Right cardiac atrium (tissue), 5 donors: ENCODE results near the gene CAPG. TPM values are rescaled to one million over a fixed set of nuclear protein-coding genes. Genes with fewer than 3 reads are reported as not detected.
A peak's percentile ranks its signal among the peaks of the same experiment; 100 is the strongest.

ENCODE experiments used
- ATAC-seq, 2 donors: fragments of 200-7000 bp; cut with Tn5 transposase; one replicate each; pipeline versions ENCODE4 v1.8.0 to v1.9.1; 2020; ENCODE audit warnings: moderate library complexity in 2 of 2, mild to moderate bottlenecking in 1 of 2
- DNase-seq, 3 donors: peaks; one replicate each; pipeline ENCODE4 v3.0.0-alpha.2; 2020
- H3K27ac ChIP-seq: one replicate; pipeline ENCODE4 v1.5.1; 2013; ENCODE audit warnings: mild to moderate bottlenecking, low read length, control low read depth, moderate library complexity
- H3K27me3 ChIP-seq: one replicate; pipeline ENCODE4 v1.6.1; 2013; ENCODE audit not compliant: control insufficient read depth, insufficient read depth
- H3K4me1 ChIP-seq: one replicate; pipeline ENCODE4 v1.6.1; 2013; ENCODE audit warnings: low read length; ENCODE audit not compliant: control insufficient read depth, insufficient read depth
- H3K4me3 ChIP-seq: one replicate; pipeline ENCODE4 v1.5.1; 2013; ENCODE audit warnings: low read length, control low read depth
- H3K9me3 ChIP-seq: one replicate; pipeline ENCODE4 v1.6.1; 2013; ENCODE audit warnings: low read length; ENCODE audit not compliant: control insufficient read depth
- WGBS: extraction: QIAGEN DNeasy Blood & Tissue Kit; methylation state at CpG from one replicate; pipeline ENCODE4 v1.1.7; 2013; 5-methylcytosine and 5-hydroxymethylcytosine counted together
- intact Hi-C, 4 donors: fragments of 100-400 bp; cut with DNase I; formaldehyde crosslinking; loops; one replicate each; pipeline versions ENCODE4 v1.11.0 to v1.14.0; 2022 to 2023
- polyA plus RNA-seq: library from polyadenylated mRNA; stranded (reverse); fragments of 200-250 nt; gene quantifications from one replicate; pipeline ENCODE4 v1.2.3, GENCODE V29; 2013
- total RNA-seq, 4 donors: library from RNA; stranded (reverse); fragmentation: NEBNext Ultra II Directional; extraction: Animal tissue kit (Norgen Biotek cat#: 25700); gene quantifications; one replicate each; pipeline ENCODE4 v1.2.1, GENCODE V29; 2021
- donor health status: healthy with polysubstance abuse.
- donor health status: DM: no; HTN: yes; CAD: no.
- donor health status: DM: no; HTN: no; CAD: no.
- donor health status: DM: no; HTN: yes; CAD: no; lungs with severe emphysema.
- donor health status: DM: yes; HTN: yes; CAD: no.

The CAPG gene
- total and polyA plus RNA-seq, 5 donors: 6.8 to 15.6 (median 13.2) TPM

DNA sequence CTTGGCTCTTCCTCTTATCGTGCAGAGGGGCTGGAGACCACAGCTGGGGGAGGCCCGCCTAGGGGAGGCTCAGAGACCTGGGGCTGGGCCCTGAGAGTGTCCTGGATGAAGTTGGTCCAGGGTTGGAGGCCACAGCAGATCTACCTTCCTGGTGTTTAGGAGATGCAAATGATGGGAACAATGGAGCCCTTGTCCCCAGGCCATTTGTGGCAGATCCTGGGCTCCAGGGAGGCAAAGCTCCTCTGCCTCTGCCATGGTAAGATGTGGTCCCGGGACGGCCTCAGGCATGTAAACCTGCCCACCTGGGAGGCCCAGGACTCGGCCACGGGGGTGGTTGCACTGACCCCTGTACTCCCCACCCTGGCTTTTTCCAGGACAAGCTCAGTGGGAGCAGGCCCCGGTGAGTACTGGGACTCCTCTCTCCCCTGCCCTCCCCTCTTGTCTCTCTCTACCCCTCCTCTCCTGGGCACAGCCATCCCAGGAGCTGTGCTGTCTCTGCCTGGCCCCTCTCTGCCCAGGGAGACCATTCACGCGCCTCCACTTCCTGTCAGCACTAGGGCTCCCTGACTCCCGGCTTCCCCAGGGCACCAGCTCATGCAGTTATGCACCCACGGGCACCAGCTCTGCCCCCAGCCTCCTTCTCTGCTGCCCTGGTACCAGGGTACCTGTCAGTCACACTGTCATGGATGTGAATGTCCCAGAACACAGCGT, 19.2 kb upstream of the CAPG start:
- Histone ChIP-seq H3K27me3 (no peaks in the 10 kb centered on the region), H3K4me1 (peaks cover 6% of the 10 kb centered on the region), H3K4me3 (no peak overlapping the region), H3K9me3 (no peaks in the 10 kb centered on the region), H3K27ac (no peak overlapping the region)
- DNase-seq: peak in 1 of 3 donors; percentile 25
- no peak for ATAC-seq
- WGBS: 81% methylated on average over 12 of the region's 12 CpGs
- intact Hi-C loops: no loop called here

DNA sequence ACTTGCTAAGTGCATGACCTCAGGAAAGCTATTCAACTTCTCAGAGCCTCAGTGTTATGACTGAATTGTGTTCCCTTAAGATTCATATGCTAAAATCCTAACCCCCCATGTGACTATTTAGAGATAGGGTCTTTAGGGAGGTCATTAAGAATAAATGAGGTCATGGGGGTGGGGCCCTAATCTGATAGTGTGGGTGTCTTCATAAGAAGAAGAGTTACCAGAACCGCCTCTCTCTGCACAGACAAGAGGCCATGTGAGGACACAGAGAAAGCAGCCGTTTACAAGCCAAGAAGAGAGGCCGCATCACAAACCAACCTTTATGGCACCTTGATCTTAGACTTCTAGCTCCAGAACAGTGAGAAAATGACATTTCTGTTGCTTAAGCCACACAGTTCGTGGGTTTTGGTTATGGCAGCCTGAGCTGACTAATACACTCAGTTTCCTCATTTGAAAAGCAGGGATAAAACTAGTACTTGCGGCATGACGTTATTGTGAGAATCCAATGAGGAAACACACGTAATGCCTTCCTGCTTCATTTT, 18.2 kb upstream of the CAPG start:
- intact Hi-C loops: no loop called here
- WGBS: 72% methylated on average over 7 of the region's 7 CpGs
- Histone ChIP-seq H3K4me1 (peaks cover under 1% of the 10 kb centered on the region), H3K27ac (no peak overlapping the region), H3K9me3 (no peaks in the 10 kb centered on the region), H3K4me3 (no peak overlapping the region), H3K27me3 (no peaks in the 10 kb centered on the region)
- no peak for ATAC-seq
- no peak for DNase-seq

DNA sequence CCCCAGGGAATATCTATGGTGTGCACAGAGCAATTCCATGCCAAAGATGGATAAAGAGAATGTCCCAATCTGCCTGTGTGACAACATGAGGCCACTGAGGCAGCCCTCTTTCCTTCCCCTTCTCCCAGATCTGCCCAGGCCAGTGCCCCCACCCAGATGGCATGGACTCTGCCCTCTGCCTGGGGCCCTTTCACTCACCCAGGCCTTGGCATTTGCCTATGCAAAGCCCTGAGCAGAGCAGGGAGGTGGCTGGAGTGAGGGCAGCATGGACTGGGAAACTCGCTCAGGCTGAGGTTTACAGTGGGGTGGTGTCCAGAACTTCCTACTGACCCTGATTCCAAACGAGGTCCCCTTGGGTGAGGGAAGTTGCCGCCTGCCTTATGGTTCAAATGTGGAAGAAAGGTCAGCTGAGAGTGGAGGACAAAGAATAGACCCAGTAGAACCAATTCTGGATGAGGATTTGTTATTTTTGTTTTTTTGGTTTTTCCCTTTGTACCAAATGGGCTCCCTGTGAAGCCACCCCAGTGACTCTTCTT, 17.2 kb upstream of the CAPG start:
- ATAC-seq: peak in 1 of 2 donors; percentile 6
- Histone ChIP-seq H3K4me3 (no peak overlapping the region), H3K27me3 (no peaks in the 10 kb centered on the region), H3K4me1 (no peaks in the 10 kb centered on the region), H3K27ac (no peak overlapping the region), H3K9me3 (no peaks in the 10 kb centered on the region)
- 69% methylated on average over 3 of the region's 3 CpGs for WGBS
- DNase-seq: peak in 1 of 3 donors; percentile 22
- intact Hi-C loops: no loop called here

DNA sequence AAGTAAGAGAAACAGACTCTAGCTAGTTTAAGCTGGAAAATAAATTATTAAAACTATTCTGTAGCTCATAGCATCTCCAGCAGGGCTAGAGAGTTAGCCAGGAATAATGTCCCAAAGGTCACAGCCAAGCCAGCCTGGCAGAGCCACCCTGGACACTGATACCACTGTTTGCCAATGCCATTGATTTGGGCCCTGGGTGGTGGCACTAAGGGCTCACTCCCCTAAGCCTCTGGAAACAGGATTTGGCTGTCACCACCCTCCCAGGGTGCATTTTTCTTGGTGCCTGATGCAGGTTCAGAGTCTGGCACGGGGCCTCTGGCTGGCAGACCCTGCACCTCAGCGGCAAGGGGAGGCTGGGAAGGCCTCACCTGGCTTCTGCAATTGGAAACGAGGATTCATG, 15.4 kb upstream of the CAPG start:
- no peaks in the 10 kb centered on the region for H3K4me1 ChIP-seq
- H3K4me3 ChIP-seq: no peak overlapping the region
- H3K27me3 ChIP-seq: no peaks in the 10 kb centered on the region
- no peak for ATAC-seq
- H3K27ac ChIP-seq: no peak overlapping the region
- peak in 1 of 3 donors; percentile 21 for DNase-seq
- 93% methylated on average over 3 of the region's 3 CpGs for WGBS
- no peaks in the 10 kb centered on the region for H3K9me3 ChIP-seq
- intact Hi-C loops: no loop called here

DNA sequence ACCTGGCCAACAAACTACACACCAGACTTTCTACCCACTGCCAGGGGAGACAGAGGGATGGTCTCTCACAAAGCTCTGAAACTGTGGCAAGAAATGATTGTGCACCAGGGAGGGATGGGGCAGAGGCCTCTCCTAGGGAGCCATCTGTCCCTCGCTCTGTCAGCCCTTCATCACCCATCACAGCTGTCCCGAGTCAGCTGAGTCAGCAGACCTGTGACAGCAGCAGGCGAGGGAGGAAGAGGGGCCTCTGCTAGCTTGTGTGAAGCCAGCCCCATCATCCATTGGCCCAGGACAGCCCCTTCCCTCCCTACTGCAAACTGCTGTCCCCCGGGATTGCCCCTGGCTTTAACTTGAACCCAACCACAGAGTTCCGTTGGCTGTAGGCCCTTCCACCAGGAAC, 13.4 kb upstream of the CAPG start:
- WGBS: 60% methylated on average over 5 of the region's 5 CpGs
- H3K27ac ChIP-seq: no peak overlapping the region
- H3K27me3 ChIP-seq: no peaks in the 10 kb centered on the region
- H3K9me3 ChIP-seq: no peaks in the 10 kb centered on the region
- DNase-seq: peak in 1 of 3 donors; percentile 37
- H3K4me3 ChIP-seq: no peak overlapping the region
- no peak for ATAC-seq
- H3K4me1 ChIP-seq: no peaks in the 10 kb centered on the region
- intact Hi-C loops: no loop called here

DNA sequence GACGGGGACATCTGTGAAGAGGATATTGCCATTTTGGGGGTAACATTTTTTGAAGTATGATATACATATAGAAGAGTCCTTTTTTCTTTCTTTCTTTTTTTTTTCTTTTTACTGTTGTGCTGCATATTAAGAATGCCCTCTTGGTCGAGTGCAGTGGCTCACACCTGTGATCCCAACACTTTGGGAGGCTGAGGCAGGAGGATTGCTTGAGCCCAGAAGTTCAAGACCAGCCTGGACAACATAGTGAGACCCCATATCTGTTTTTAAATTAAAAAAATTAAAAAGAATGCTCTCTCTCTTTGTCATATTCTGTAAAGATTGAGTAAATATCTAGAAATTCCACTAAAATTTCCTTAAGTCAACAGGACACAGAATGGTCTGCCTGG, 11.9 kb upstream of the CAPG start:
- intact Hi-C loops: no loop called here
- 91% methylated on average over 2 of the region's 2 CpGs for WGBS
- no peak overlapping the region for H3K27ac ChIP-seq
- no peaks in the 10 kb centered on the region for H3K9me3 ChIP-seq
- DNase-seq: no peak
- no peak overlapping the region for H3K4me3 ChIP-seq
- ATAC-seq: no peak
- H3K4me1 ChIP-seq: no peaks in the 10 kb centered on the region
- no peaks in the 10 kb centered on the region for H3K27me3 ChIP-seq

DNA sequence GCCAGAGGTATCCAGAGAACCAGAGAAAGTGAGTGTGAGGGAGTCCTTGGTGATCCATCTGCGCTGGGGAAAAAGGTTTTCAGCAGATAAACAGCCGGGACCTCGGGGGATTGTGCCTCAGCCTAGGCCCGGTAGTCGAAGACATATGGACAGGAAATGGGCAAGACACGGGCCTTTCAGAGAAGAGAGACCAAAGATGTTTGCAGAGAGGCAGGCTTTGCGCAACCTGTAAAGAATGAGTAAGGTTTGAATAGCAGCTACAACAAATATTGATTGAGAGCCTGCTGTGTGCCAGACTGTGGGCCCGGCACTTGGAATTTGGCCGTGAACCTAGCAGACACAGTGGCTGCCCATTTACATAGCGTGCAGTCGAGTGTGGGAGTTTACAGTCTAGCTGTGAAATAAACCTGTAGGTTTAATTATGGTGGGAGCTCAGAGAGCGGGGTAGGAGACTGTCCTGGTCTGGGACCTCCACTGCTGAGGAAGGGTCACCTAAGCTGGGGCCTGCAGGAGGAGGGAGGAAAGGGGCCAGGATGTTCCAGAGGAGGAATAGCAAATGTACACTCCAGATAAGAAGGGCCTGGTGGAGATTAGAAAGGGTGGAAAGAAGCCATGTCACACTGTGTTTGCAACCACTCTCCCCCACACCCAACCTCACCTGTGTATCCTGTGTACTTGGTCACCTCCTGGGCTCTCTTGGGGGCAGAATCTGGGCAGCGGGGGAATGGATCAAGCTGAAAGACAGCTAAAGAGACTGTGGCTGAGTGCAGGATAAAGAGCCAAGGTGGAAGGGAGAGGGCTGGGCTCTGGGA, 11.3 kb upstream of the CAPG start:
- no peak overlapping the region for H3K4me3 ChIP-seq
- WGBS: 56% methylated on average over 13 of the region's 13 CpGs
- H3K27me3 ChIP-seq: no peaks in the 10 kb centered on the region
- no peaks in the 10 kb centered on the region for H3K9me3 ChIP-seq
- ATAC-seq (no peak), DNase-seq (peak in 1 of 3 donors; percentile 41)
- no peaks in the 10 kb centered on the region for H3K4me1 ChIP-seq
- intact Hi-C loops: loop anchor here (2.0 kb wide), 2 partner anchors 129 to 131 kb away; no protein-coding TSS in a partner anchor
- peak overlapping the region; percentile 46 for H3K27ac ChIP-seq

DNA sequence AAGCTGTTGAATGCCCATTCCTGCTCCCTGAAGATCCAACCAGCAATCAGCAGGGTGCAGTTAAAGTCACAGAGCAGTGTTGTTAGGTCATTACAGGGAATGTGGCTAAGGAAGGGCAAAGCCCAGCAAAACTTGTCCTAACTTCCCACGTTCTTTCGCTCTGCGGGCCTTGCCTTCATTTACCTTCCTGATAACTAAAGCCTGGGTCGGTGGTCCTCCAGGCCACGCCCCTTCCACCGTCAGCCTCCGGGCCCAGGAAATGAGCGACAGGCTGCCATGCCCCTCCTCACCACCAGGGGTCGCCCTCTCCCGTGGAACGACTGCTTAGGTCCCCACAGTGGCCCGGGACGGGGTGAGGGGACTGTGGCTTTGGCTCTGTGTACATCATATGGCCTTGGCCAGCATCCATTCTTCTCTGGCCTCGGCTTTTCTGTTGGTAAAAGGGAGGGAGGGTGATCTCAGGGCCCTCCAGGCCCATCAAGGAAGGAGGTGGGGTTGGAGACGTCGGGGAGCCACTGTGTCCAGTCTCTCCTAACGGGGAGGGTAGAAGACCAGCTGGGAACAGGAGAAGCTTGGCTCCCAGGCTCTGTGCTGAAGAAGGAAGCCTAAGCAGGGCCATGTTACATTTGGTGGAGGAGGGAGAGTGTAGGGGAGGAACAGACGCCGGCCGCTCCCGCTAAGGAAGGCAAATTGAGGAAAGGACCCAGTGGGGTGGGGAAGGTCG, 10.5 kb upstream of the CAPG start:
- no peaks in the 10 kb centered on the region for H3K9me3 ChIP-seq
- DNase-seq (peak; percentile 91 to 97 (median 96)), ATAC-seq (peak; percentile 81 to 84)
- H3K27me3 ChIP-seq: no peaks in the 10 kb centered on the region
- WGBS: 18% methylated on average over 22 of the region's 22 CpGs
- H3K4me1 ChIP-seq: no peaks in the 10 kb centered on the region
- peak overlapping the region; percentile 46 for H3K27ac ChIP-seq
- intact Hi-C loops: loop anchor here (2.0 kb wide), 2 partner anchors 130 to 132 kb away; no protein-coding TSS in a partner anchor
- no peak overlapping the region for H3K4me3 ChIP-seq

DNA sequence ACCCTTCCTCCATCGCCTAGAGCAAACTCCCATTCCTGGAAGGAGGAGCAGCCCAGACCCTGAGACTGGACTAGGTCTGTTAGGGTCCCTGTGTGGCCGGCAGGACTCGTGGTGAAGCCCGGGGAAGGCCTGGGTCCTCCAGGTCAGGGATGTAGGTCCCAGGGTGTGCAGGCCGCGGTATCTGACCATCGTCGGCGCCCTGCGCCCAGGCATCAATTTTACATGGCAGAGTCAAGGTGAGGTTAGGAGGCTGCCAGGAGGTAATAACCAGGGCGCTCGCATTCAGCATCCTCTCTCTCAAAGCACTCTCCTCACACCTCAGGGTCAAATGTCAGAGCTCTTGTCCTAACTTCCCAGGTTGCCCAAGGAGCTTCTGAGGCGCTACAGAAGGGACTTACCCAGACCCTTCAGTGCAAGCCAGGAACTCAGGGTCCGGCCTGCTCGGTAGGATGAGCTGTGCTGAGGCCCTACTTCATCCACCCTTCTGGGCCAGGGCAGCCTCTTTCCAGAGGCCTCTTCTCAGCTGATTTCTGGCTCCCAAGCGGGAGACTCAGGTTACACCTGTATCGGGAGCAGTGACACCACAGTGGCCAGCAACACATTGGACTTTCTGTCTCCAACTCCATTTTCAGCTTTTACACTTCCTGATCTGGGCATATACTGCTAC, 9.0 kb upstream of the CAPG start:
- ATAC-seq: peak in 1 of 2 donors; percentile 1

More for the DNA sequence above, 9.0 kb upstream of the CAPG start:
- Histone ChIP-seq H3K9me3 (no peaks in the 10 kb centered on the region), H3K4me3 (peak overlapping the region; percentile 70), H3K27ac (peak overlapping the region; percentile 91), H3K27me3 (no peaks in the 10 kb centered on the region), H3K4me1 (no peaks in the 10 kb centered on the region)
- DNase-seq: peak in 1 of 3 donors; percentile 71
- 52% methylated on average over 17 of the region's 17 CpGs for WGBS
- intact Hi-C loops: no loop called here
